HL-60 (cell line): ENCODE results near the gene HSCB.

Source experiments
- GABPA ChIP-seq: IDR thresholded peaks from 2 replicates; pipeline ENCODE4 v1.6.1; 2012; ENCODE audit warnings: low read depth
- POLR2AphosphoS5 ChIP-seq: IDR thresholded peaks from 2 replicates; pipeline ENCODE4 v1.6.1; 2012; ENCODE audit warnings: low read depth
- SPI1 ChIP-seq: IDR thresholded peaks from 2 replicates; pipeline ENCODE4 v1.6.1; 2012; ENCODE audit warnings: low read depth, mild to moderate bottlenecking, borderline replicate concordance
- TF ChIP-seq, protein P1 (sequence below): IDR thresholded peaks from one replicate; pipeline ENCODE4 v1.5.1; 2011; ENCODE audit warnings: low read length, control low read depth, inconsistent platforms; ENCODE audit not compliant: insufficient read depth
- TF ChIP-seq, protein P2 (sequence below): IDR thresholded peaks from 2 replicates; pipeline ENCODE4 v1.6.1; 2012; ENCODE audit warnings: low read depth; ENCODE audit not compliant: insufficient replicate concordance

DNA sequence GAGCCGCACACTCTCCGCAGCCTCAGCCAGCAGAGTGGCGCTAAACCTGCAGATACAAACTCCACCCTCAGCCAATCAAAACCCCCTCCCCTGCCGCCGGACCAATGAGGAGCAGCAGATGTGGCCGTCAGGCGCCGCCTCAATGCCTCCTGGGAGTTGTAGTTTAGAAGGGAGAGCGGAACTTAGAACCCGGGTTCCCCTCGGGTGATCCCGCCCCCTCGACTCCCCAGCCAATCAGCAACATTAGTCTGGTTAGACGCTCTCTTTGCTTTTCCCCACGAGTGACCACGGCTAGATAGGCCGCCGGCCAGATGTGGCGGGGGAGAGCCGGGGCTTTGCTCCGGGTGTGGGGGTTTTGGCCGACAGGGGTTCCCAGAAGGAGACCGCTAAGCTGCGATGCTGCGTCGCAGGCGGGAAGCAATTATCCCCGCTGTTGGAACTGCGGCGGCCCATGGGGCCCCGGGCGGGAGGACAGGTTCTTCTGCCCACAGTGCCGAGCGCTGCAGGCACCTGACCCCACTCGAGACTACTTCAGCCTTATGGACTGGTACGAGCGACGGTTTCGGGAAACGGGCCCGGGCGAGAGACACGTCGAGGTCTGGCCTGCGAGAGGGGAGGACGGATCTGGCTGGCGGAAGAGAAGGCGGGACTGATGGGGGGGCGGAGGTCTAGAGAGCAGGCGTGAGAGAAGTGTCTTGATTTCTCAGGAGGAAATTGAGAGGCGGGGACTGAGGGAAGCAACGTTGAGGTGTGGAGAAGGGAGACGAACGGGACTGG lies at the start of gene HSCB, which contains the start of gene CHEK2:
- TF ChIP-seq POLR2AphosphoS5 (peak; percentile 38; the same call in 1 of the 2 replicates), SPI1 (peak; percentile 70; the same call in 1 of the 2 replicates), GABPA (peak; percentile 79)
- TF ChIP-seq, protein P1, sequence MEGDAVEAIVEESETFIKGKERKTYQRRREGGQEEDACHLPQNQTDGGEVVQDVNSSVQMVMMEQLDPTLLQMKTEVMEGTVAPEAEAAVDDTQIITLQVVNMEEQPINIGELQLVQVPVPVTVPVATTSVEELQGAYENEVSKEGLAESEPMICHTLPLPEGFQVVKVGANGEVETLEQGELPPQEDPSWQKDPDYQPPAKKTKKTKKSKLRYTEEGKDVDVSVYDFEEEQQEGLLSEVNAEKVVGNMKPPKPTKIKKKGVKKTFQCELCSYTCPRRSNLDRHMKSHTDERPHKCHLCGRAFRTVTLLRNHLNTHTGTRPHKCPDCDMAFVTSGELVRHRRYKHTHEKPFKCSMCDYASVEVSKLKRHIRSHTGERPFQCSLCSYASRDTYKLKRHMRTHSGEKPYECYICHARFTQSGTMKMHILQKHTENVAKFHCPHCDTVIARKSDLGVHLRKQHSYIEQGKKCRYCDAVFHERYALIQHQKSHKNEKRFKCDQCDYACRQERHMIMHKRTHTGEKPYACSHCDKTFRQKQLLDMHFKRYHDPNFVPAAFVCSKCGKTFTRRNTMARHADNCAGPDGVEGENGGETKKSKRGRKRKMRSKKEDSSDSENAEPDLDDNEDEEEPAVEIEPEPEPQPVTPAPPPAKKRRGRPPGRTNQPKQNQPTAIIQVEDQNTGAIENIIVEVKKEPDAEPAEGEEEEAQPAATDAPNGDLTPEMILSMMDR = no peak
- TF ChIP-seq, protein P2, sequence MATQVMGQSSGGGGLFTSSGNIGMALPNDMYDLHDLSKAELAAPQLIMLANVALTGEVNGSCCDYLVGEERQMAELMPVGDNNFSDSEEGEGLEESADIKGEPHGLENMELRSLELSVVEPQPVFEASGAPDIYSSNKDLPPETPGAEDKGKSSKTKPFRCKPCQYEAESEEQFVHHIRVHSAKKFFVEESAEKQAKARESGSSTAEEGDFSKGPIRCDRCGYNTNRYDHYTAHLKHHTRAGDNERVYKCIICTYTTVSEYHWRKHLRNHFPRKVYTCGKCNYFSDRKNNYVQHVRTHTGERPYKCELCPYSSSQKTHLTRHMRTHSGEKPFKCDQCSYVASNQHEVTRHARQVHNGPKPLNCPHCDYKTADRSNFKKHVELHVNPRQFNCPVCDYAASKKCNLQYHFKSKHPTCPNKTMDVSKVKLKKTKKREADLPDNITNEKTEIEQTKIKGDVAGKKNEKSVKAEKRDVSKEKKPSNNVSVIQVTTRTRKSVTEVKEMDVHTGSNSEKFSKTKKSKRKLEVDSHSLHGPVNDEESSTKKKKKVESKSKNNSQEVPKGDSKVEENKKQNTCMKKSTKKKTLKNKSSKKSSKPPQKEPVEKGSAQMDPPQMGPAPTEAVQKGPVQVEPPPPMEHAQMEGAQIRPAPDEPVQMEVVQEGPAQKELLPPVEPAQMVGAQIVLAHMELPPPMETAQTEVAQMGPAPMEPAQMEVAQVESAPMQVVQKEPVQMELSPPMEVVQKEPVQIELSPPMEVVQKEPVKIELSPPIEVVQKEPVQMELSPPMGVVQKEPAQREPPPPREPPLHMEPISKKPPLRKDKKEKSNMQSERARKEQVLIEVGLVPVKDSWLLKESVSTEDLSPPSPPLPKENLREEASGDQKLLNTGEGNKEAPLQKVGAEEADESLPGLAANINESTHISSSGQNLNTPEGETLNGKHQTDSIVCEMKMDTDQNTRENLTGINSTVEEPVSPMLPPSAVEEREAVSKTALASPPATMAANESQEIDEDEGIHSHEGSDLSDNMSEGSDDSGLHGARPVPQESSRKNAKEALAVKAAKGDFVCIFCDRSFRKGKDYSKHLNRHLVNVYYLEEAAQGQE = no peak
